ENCODE data around the gene STRIP2. TPM values are rescaled to one million over a fixed set of nuclear protein-coding genes. Genes with fewer than 3 reads are reported as not detected.
"Not testable (repeated sequence)": the region's sequence is repeated elsewhere in the genome, so short reads cannot be mapped to it uniquely, and the experiment has no call there.

The STRIP2 gene
- total RNA-seq, 1 donor from 2014 or later: 0.49 TPM

GRCh38 chr7:129438839-129439651, 4.8 kb downstream of the STRIP2 start:
- Histone ChIP-seq H3K9me3 (no peaks in the 10 kb centered on the region), H3K27ac (no peak overlapping the region), H3K4me3 (no peak overlapping the region), H3K27me3 (no peaks in the 10 kb centered on the region), H3K4me1 (peaks cover 9% of the 10 kb centered on the region), H3K36me3 (no peaks in the 10 kb centered on the region)
- TF ChIP-seq POLR2A (IDR thresholded peaks at IDR 0.05) (no peak), POLR2AphosphoS5 (IDR thresholded peaks at IDR 0.05; ENCODE audit: insufficient read depth in 1 of 2, low read depth in 1 of 2) (peak in 1 of 2 donors; percentile 37)
- peak in 1 of 2 donors; percentile 19 for DNase-seq (ENCODE audit: extremely low spot score in 2 of 2)
- intact Hi-C loops (cut with DNase I): no loop called here

- no peak overlapping the region for H3K4me3 ChIP-seq
- peaks cover 3% of the 10 kb centered on the region for H3K4me1 ChIP-seq
- H3K27me3 ChIP-seq: no peaks in the 10 kb centered on the region
- no peaks in the 10 kb centered on the region for H3K36me3 ChIP-seq
- no peak overlapping the region for H3K27ac ChIP-seq
- DNase-seq (ENCODE audit: extremely low spot score in 2 of 2): no peak
- intact Hi-C loops (cut with DNase I): no loop called here
- no peaks in the 10 kb centered on the region for H3K9me3 ChIP-seq
- TF ChIP-seq POLR2AphosphoS5 (IDR thresholded peaks at IDR 0.05; ENCODE audit: insufficient read depth in 1 of 2, low read depth in 1 of 2): no peak
- TF ChIP-seq CTCF (IDR thresholded peaks at IDR 0.05): no peak
- TF ChIP-seq POLR2A (IDR thresholded peaks at IDR 0.05): no peak
These were observed 5.9 kb downstream of the STRIP2 start for GRCh38 chr7:129439963-129440625.

GRCh38 chr7:129443612-129444011, 9.4 kb downstream of the STRIP2 start:
- Histone ChIP-seq H3K4me1 (no peaks in the 10 kb centered on the region), H3K27ac (no peak overlapping the region), H3K36me3 (no peaks in the 10 kb centered on the region), H3K27me3 (no peaks in the 10 kb centered on the region), H3K4me3 (no peak overlapping the region), H3K9me3 (peaks cover 3% of the 10 kb centered on the region)
- no peak for TF ChIP-seq CTCF (IDR thresholded peaks at IDR 0.05)
- no peak for TF ChIP-seq POLR2AphosphoS5 (IDR thresholded peaks at IDR 0.05; ENCODE audit: insufficient read depth in 1 of 2, low read depth in 1 of 2)
- no peak for TF ChIP-seq POLR2A (IDR thresholded peaks at IDR 0.05)
- peak in 1 of 2 donors; percentile 16 for DNase-seq (ENCODE audit: extremely low spot score in 2 of 2)
- intact Hi-C loops (cut with DNase I): no loop called here

GRCh38 chr7:129444776-129445175, 10.5 kb downstream of the STRIP2 start:
- H3K4me3 ChIP-seq; DNase-seq (ENCODE audit: extremely low spot score in 2 of 2); intact Hi-C loops (cut with DNase I); H3K4me1 ChIP-seq; H3K27ac ChIP-seq; H3K9me3 ChIP-seq; H3K36me3 ChIP-seq; H3K27me3 ChIP-seq: not testable (repeated sequence)

- DNase-seq (ENCODE audit: extremely low spot score in 2 of 2); H3K4me1 ChIP-seq; intact Hi-C loops (cut with DNase I); H3K27ac ChIP-seq; H3K27me3 ChIP-seq; H3K9me3 ChIP-seq; H3K4me3 ChIP-seq; H3K36me3 ChIP-seq: not testable (repeated sequence)
These were observed 12.7 kb downstream of the STRIP2 start for GRCh38 chr7:129446925-129447324.

- H3K9me3 ChIP-seq; H3K36me3 ChIP-seq; H3K4me1 ChIP-seq; H3K27me3 ChIP-seq; intact Hi-C loops (cut with DNase I); H3K4me3 ChIP-seq; H3K27ac ChIP-seq; DNase-seq (ENCODE audit: extremely low spot score in 2 of 2): not testable (repeated sequence)
These were observed 13.2 kb downstream of the STRIP2 start for GRCh38 chr7:129447445-129447844.

GRCh38 chr7:129448608-129449007, 14.4 kb downstream of the STRIP2 start:
- H3K9me3 ChIP-seq; H3K27me3 ChIP-seq; H3K36me3 ChIP-seq; intact Hi-C loops (cut with DNase I); H3K4me3 ChIP-seq; H3K4me1 ChIP-seq; DNase-seq (ENCODE audit: extremely low spot score in 2 of 2); H3K27ac ChIP-seq: not testable (repeated sequence)

All from vagina (tissue), 2 donors.